ENCODE data around the gene CTSZ.
"Not testable (repeated sequence)": the region's sequence is repeated elsewhere in the genome, so short reads cannot be mapped to it uniquely, and the experiment has no call there.

The CTSZ gene

DNA sequence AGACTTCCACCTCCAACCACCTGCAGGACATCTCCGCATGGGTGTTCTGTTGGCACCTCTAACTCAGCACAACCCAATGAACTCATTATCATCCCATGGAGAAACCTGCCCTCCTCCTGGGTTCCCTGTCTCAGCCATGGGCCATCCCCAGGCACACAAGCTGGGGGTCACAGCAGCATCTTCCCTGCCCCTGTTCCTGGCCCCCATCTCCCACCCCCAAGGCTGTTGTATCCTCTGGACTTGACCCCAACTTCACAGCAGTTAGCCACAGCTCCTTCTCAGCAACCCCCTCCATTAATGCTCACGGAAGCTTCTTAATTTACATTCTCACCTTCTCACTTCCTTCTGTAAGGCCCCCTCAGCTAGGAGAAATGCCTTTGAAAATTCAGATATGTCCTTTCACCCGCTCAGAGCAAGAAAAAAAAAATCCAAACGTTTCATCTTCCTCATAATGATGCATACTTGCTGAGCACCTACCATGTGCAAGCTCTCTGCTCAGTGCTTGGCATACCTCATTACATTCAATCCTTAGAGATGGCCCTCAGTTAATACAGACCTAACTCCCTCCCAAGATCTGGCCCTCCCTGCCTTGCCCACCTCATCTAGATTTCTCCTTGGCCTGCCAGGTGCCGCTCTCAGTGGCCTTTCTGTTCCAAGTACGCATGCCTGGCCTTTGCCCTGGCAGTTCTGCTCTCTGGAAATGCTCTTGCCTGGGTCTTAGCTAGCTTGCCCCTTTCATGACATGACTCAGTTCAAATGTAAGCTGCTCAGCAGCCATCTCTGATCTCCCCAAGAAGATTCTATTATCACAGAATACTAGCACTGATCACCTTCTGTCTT lies 28.5 kb downstream of the CTSZ start:
- DNase-seq = no peak

DNA sequence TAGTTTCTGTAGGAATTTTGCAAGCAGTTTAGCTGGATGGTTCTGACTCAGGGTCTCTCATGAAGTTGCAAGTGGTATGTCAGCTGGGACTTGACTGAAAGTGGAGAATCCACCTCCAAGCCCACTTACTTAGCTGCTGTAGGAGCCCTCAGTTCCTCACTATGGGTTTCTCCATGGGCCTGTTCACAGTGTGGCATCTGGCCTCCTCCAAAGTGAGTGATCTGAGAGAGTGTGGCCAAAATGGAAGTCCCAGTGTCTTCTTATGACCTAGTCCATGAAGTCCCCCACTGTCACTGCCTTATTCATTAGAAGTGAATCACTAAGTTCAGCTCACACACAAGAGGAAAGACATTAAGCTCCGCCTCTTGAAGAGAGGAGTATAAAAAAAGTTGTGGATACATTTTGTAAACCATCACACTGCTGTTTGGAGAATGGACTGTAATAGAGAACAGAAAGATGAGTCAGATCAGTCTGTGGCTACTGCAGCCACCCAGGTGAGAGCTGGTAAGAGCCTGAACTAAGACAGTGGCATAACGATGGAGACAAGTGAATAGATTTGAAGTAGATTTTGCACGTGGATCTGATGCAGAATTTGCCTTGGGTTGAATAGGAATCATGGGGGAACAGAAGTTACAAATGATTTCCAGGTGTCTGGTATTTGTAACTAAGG lies 30.9 kb downstream of the CTSZ start:
- no peak for DNase-seq

DNA sequence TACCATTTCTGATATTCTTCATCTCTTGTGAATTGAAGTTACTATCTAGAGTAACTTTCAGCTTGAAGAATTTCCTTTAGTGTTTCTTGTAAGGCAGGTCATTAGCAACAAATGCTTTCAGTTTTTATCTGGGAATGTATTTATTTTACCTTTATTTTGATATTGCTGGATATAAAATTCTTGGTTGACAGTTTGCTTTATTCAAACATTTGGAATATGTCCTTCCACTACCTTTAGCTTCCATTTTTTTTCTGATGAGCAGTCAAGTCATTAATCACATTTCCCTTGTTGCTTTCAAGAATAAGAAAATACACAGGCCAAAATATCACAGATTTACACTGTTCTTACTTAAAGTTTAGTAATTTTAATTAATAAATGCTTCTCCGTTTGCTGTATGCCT lies 31.7 kb downstream of the CTSZ start:
- DNase-seq = no peak

DNA sequence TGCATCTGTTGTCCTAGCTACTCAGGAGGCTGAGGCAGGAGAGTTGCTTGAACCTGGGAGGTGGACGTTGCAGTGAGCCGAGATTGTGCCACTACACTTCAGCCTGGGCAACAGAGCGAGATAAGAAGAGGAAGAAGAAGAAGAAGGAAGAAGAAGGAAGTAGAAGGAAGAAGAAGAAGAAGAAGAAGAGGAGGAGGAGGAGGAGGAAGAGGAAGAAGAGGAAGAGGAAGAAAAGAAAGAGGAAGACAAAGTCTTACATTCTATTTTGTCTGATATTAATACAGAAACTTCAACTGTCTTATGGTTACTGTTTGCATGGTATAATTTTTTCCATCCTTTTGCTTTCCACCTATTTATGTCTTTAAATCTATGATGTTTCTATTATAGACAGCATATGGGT lies 33.2 kb downstream of the CTSZ start:
- DNase-seq = no peak

DNA sequence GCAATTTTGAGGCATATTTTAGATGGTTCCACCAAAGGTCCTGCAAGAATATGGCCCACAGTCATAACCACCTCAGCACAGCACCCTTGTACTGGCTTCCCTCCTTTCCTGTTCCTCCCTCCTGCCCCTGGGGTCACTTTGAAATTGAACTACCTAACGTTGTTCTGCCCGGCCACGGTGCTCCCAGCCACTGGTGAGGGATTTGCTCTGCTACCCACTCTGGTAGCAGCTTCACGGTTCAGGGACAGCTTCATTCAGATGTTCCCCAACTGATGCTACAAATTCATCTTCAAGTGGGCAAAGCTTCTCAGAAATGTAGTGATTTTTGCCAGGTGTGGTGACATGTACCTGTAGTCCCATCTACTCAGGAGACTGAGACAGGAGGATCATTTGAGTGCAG lies 33.9 kb downstream of the CTSZ start:
- no peak for DNase-seq

DNA sequence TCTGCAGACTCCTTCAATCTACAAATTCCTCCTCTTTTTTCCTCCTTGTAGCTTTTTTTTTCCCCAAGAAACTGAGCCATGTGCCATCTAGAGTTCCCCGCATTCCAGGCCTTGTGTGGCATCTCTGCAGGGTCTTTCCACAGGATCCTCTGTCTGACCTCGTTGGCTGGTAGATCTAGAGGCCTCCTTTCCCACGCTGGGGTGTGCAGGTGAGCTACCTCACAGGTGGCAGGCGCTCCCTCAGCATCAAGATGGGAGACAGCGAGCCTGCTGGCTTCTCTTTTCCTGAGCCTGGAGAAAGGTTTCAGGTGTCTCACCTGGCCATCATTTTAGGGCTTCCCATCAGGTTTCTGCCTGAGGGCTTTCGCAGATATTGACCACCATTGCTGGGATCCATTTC lies 35.6 kb downstream of the CTSZ start:
- no peak for DNase-seq

DNA sequence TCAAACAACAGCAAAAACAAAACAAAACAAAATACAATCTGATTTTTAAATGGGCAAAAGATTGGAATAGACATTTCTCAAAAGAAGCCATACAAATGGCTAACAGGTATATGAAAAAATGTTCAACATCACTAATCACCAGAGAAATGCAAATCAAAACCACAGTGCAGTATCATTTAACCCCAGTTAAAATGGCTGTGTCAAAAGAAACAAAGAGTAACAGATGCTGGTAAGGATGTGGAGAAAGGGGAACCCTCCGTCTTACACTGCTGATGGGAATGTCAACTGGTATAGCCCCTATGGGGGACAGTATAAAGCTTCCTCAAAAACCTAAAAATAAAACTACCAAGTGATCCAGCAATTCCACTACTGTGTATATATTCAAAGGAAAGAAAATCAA lies 36.9 kb downstream of the CTSZ start:
- DNase-seq = no peak

DNA sequence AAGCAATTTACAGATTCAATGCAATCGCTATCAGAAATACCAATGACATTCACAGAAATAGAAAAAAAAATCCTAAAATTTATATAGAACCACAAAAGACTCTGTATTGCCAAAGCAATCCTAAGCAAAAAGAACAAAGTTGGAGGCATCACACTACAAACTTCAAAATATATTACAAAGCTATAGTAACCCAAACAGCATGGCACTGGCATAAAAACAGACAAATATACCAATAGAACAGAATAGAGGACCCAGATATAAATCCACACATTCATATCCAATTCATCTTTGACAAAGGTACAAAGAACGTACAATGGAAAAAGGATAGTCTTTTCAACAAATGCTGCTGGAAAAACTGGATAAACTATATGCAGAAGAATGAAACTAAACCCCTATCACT lies 37.6 kb downstream of the CTSZ start:
- no peak for DNase-seq

DNA sequence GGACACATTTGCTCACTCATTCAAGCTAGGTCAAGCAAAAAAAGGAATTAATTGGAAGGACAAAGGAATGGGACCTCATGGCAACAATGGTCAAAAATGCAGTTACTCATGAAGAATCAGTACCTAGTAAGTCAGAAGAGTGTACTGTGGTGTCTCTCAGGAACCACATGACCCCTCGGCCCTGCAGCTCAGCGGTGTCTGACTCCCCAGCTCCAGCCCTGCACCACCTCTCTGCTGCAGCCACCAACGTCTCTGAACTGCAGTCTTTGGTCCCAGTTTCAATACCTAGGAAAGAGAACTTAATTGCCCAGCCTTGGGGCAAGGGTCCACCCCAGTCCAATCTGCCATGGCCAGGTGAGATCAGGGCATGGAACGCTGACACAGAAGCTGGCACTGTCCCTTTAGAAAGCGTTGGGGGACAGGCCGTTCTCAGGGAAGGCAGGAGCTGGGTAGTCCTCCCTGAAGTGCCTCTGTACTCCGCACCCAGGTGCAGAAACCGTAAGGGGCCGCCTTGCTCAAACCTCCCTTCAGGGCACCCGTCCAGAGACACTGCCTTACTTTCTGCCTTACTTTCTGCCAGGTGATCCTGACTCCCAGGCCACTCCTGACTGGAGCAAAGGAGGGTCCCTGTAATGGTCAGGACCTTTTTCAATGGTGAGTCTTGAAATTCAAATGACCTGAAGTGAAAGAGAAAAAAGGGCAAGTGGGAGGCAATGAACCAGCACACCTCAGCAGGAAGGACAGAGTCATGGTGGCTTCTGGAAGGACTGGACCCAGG lies 39.2 kb downstream of the CTSZ start:
- no peak for DNase-seq

DNA sequence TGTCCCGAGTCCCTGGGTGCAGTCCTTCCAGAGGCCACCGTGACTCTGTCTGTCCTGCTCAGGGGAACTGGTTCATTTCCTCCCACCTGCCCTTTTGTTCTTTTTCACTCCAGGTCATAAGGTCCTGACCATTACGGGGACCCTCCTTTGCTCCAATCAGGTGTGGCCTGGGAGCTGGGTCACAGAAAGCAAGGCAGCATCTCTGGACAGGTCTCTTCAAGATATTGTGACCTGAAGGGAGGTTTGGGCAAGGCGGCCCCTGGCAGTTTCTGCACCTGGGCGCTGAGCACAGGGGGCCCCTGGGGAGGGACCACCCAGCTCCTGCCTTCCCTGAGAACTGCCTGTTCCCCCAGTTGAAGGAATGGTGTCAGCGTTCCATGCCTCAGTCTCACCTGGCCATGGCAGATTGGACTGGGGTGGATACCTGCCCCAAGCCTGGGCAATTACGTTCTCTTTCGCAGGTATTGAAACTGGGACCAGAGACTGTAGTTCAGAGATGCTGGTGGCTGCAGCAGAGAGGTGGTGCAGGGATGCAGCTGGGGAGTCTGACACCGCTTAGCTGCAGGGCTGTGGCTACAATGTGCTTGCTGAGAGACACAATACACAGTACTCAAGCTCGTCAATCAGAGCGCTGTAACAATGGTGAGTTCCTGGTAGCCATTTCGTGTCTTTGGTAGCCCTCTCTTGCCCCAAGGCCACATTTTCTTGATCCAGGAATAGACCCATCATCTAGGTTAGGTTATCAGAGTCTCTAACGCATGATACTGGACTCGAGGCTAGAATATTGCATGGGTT lies 41.6 kb downstream of the CTSZ start:
- DNase-seq = no peak

DNA sequence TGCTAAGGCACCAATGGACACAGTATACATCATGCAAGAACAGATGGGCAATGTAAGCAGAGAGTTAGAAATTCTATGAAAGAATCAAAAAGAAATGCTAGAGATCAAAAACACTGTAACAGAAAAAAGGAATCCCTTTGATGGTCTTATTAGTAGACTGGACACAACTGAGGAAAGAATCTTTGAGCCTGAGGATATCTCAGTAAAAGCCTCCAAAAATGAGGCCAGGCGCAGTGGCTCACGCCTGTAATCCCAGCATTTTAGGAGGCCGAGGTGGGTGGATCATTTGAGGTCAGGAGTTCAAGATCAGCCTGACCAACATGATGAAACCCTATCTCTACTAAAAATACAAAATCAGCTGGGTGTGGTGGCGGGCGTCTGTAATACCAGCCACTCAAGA lies 43.1 kb downstream of the CTSZ start:
- not testable (repeated sequence) for DNase-seq

DNA sequence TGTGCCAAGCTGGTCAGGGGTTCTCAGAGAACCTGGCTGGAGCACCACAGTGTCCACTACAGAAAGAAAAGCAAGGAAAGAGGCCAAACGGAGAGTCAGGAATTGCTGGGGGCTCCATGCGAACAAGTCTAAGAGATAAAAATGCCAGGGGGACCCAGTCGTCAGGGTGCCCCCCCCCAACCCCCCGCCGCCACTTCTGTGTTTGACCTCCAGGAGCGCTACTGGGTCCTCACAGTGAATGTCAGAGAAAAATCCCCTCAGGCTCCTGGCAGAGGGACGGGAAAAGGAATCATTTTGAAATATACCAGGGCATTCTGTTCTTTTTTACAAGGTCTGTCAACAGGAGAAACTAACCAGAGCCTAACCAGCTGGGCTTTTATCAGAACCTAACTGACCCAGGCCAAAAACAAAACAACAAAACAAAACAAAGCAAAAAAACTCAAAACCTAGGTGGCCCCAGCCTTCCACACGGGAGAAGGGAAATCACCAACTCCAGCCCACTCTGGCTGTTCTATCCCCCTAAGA lies 43.9 kb downstream of the CTSZ start:
- no peak for DNase-seq

DNA sequence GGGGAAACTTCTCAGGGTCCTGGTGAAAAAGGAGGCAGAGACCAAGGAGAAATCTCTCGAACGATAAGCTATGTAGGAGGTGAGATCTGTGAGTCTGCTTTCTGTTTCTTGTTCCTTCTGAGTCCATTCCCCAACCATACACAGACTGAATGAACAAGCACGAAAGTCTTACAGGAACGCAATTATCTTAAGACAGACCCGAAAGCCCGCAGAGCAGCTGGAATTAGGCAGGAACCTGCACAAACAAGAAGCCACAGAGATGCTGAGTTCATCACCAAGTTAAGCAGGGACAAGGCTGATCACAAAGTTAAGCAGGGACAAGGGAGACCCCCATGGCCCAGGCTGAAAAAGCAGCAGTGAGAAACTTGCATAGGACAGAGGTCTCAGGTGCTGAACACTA lies 47.4 kb downstream of the CTSZ start:
- no peak for DNase-seq

DNA sequence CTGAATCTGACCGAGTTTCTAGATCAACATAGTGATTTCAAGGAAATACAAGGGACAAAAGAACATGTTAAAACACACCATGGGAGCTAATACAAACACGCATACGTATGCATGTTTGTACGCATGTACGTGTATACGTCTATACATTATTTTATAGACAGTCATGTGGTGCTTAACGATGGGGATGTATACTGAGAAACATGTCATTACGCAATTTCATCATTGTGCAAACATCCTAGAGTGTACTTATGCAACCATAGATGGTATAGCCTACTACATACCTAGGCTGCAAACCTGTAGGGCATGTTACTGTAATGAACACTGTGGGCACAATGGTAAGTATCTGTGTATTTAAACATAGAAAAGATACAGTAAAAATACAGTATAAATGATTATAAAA lies 51.0 kb downstream of the CTSZ start:
- no peak for DNase-seq

DNA sequence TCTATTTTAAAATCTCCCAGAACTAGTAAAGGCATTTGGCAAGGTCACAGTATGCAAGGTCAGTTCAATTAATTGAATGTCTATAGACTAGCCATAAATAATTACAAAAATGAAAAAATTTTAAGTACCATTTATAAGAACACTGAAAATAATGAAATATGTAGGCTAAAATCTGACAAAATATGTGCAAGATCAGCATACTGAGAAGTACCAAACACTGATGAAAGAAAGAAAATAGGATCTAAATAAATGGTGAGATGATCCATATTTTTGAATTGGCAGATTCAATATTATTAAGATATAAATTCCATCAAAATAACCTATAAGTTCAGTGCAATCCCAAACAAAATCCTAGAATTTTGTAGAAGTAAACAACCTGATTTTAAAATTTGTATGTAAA lies 54.0 kb downstream of the CTSZ start:
- DNase-seq = no peak

DNA sequence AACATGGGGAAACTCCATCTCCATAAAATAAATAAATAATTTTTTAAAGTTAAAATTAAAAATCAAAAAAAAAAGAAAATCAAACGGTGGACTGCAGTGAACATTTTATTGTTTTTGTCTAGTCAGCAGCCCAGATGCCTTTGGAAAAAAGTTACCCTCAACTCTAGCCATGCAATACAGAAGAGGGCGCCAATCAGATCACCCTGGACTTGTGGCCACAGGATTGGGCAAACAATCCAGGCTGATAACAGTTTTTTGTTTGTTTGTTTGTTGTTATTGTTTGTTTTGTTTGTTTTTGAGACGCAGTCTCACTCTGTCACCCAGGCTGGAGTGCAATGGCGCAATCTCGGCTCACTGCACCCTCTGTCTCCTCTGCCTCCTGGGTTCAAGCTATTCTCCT lies 56.5 kb downstream of the CTSZ start:
- DNase-seq = no peak

DNA sequence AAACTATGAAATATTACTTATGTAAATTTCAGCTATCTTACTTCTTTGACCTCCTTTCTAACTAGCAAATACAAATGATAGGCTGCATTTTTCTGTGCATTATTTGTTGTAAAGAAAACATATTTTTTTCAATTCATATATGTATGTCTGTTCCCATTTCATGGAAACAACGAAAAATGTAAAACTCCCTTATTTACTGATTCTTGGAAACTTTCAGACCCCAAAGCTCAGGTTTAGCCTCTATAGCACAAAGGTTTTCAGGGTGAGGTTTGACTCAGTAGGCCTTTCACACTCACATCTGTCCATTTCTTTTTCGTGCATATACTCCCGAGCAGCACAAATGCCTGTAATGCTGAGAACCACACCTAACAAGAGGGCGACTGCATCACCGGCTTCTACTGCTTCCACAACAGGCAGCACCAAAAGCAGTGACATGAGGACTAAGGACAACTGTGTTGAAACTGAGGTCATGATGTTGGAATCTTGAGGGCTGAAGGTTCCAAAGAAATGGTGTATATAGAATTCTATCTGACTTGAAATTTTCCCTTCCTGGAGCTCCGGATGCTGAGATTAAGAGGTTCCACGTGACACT lies 59.2 kb downstream of the CTSZ start:
- not testable (repeated sequence) for DNase-seq

DNA sequence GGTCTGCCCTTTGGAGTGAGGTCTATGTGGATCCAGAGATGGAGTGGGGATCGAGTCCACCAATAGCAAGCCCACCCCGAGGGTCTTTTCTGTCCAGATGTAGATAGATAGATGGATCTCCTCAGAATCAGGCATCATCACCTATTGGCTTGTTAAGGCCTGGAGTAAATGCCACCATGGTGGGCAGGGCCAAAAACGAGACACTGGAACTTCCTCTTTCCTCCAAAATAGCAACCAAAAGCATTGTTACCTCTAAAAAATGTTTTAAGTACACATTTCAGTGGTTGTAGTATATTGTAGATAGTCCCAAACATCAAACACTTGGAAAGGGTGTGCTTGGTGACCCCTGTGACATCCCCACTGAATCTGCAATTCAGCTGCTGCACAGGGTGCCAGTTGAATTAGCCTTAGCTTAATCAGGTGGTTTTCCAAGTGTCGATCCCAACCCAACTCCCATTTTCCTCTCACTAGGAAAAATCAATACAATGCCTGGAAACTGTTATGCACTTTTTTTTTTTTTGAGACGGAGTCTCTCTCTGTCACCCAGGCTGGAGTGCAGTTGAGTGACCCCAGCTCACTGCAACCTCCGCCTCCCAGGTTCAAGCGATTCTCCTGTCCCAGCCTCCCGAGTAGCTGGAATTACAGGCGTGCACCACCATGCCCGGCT lies 61.0 kb downstream of the CTSZ start:
- DNase-seq = no peak
